ENCODE measurements around the gene TAL1.

DNA sequence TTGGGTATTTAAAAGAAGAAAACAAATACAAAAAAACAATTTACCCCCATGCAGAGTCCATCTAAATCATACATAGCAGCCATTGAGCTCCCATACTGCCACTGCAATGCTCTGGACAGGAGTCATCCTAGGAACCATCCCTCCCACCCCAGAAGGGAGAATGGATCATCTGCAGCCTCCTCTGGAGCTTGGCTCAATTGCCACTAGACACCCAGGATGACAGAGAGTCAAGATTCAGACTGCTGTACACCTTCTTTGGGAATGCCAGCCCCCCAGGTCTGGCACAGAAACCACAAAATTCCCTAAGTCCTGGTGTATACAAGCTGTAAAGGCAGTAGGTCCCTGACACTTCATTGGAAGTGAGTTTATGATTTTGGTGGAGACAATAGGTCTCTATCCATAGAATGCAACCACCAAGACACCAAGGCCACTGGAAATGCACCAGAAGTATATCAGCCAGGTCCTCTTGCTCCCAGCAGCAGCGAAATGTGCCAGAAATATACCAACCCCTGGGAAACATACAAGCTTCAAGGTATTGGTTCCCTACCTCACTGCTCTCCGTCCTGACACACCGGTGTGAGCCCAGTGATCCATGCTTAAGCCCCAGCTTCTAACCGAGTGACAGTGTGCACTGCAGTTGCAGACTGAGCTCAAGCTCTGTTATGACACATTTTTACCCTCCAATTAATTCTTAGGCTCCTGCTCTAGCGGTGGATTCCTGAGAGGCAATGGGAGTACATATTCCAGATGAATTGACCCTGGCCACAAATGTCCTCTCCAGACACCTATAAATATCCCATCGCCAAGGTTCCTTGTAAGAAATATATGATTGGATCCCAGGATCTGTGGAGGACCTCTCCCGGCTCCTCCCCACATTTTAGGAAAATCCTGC is 4.4 kb downstream of the TAL1 start:
- TF ChIP-seq POLR2A (IDR thresholded peaks at IDR 0.05; ENCODE audit: extremely low read depth, insufficient read length), result no peak
- TF ChIP-seq, protein P1, sequence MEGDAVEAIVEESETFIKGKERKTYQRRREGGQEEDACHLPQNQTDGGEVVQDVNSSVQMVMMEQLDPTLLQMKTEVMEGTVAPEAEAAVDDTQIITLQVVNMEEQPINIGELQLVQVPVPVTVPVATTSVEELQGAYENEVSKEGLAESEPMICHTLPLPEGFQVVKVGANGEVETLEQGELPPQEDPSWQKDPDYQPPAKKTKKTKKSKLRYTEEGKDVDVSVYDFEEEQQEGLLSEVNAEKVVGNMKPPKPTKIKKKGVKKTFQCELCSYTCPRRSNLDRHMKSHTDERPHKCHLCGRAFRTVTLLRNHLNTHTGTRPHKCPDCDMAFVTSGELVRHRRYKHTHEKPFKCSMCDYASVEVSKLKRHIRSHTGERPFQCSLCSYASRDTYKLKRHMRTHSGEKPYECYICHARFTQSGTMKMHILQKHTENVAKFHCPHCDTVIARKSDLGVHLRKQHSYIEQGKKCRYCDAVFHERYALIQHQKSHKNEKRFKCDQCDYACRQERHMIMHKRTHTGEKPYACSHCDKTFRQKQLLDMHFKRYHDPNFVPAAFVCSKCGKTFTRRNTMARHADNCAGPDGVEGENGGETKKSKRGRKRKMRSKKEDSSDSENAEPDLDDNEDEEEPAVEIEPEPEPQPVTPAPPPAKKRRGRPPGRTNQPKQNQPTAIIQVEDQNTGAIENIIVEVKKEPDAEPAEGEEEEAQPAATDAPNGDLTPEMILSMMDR (IDR thresholded peaks at IDR 0.05; ENCODE audit: low read depth, low read length), result no peak
